Stomach (tissue), 9 donors: Measurements from ENCODE around the gene NHS. TPM values are rescaled to one million over a fixed set of nuclear protein-coding genes. Genes with fewer than 3 reads are reported as not detected.

Experiments
- DNase-seq, 2 donors: peaks; one replicate each; pipeline versions ENCODE4 v3.0.0 to v3.0.0-alpha.2; 2013 to 2019
- H3K27ac ChIP-seq, 5 donors: fragments of 200-600 bp in 4 of 5; sonication (generic) in 4 of 5; one replicate each; pipeline ENCODE4 v1.5.1; 2013 to 2019; ENCODE audit warnings: mild to moderate bottlenecking in 1 of 5, moderate library complexity in 1 of 5
- H3K27me3 ChIP-seq, 3 donors: fragments of 200-600 bp; sonication (generic); one replicate each; pipeline ENCODE4 v1.5.1; 2017 to 2019; ENCODE audit warnings: mixed run types in 1 of 3
- H3K36me3 ChIP-seq, 4 donors: fragments of 200-600 bp; sonication (generic); 1 replicate in 3 of 4; 2 replicates in 1 of 4; pipeline ENCODE4 v1.5.1; 2016 to 2019
- H3K4me1 ChIP-seq, 4 donors: fragments of 200-600 bp; sonication (generic); one replicate each; pipeline ENCODE4 v1.5.1; 2016 to 2019
- H3K4me3 ChIP-seq, 4 donors: fragments of 200-600 bp; sonication (generic) in 3 of 4; one replicate each; pipeline ENCODE4 v1.5.1; 2016 to 2019; ENCODE audit warnings: mild to moderate bottlenecking in 1 of 4
- H3K9me3 ChIP-seq, 4 donors: fragments of 200-600 bp; sonication (generic); one replicate each; pipeline ENCODE4 v1.5.1; 2016 to 2019
- CTCF ChIP-seq, 7 experiments: fragments of 450-650 bp in 4 of 7; fragments of 200-600 bp in 3 of 7; sonication (generic) in 3 of 7; IDR thresholded peaks; one replicate each; pipeline ENCODE4 v1.5.1; 2016 to 2019; ENCODE audit warnings: antibody characterized with exemption in 7 of 7, control low read depth in 2 of 7, mild to moderate bottlenecking in 1 of 7
- EP300 ChIP-seq: sonication (generic); formaldehyde crosslinking; IDR thresholded peaks from one replicate; pipeline ENCODE4 v1.6.1; 2017; ENCODE audit warnings: antibody characterized with exemption
- POLR2A ChIP-seq, 4 donors: fragments of 450-650 bp; IDR thresholded peaks; one replicate each; pipeline ENCODE4 v1.6.1; 2016; ENCODE audit warnings: antibody characterized with exemption in 4 of 4, control low read depth in 2 of 4, mild to moderate bottlenecking in 1 of 4, moderate library complexity in 1 of 4
- POLR2AphosphoS5 ChIP-seq, 3 donors: sonication (generic); formaldehyde crosslinking; IDR thresholded peaks; one replicate each; pipeline ENCODE4 v1.6.1; 2016; ENCODE audit warnings: antibody characterized with exemption in 3 of 3
- WGBS, 5 donors: extraction: QIAGEN DNeasy Blood & Tissue Kit in 3 of 5; methylation state at CpG; one replicate each; pipeline versions ENCODE4 v1.1.5 to v1.1.7; 2013 to 2018; 5-methylcytosine and 5-hydroxymethylcytosine counted together
- intact Hi-C: fragments of 100-400 bp; cut with DNase I; formaldehyde crosslinking; loops from one replicate; pipeline ENCODE4 v1.15.1; 2023; ENCODE audit warnings: low total_unique reads
- polyA plus RNA-seq, 3 donors: library from polyadenylated mRNA; stranded (reverse); fragments of 200-250 nt; gene quantifications; one replicate each; pipeline ENCODE4 v1.2.3, GENCODE V29; 2013
- total RNA-seq, 5 donors: library from RNA; depleted of rRNA; stranded (reverse); fragments of >200 nt; gene quantifications; one replicate each; pipeline versions ENCODE4 v1.1.0 to v1.2.3, GENCODE V29; 2014 to 2016
- donor health status: healthy with polysubstance abuse.
- donor health status: Bipolar disorder and iron deficiency.
- donor health status: healthy.

NHS gene
- total and polyA plus RNA-seq, 8 donors: 1.00 to 7.5 (median 4.3) TPM

DNA sequence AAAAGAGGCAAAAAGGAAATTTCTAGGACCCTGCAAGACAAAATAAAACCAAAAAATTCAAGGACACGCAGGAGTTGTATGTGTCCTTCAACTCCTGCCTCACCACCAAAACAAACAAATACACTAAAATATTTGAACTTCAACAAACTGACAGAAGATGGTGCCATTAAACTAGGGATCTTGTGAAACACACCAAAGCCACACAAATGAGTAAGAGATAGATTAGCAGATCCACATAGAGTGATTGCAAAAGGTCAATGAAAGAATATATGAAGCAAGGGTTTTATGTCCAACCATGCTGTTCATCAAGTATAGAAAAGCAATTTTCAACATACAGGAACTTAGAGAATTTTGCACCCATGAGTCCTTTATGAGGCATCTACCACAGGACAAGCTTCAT is 322.2 kb downstream of the NHS start:
- DNase-seq: peak in 1 of 2 donors; percentile 14
- H3K4me1 ChIP-seq: no peaks in the 10 kb centered on the region
- H3K27ac ChIP-seq: no peak overlapping the region
- H3K36me3 ChIP-seq: no peaks in the 10 kb centered on the region
- no peaks in the 10 kb centered on the region for H3K27me3 ChIP-seq
- WGBS, 5 donors: 54 to 83% (median 63%) methylated on average over 1 of the region's 1 CpG
- H3K4me3 ChIP-seq: no peak overlapping the region
- H3K9me3 ChIP-seq: no peaks in the 10 kb centered on the region
- no peak for TF ChIP-seq EP300
- peak in 1 of 7 experiments; percentile 7 for TF ChIP-seq CTCF (IDR thresholded peaks at IDR 0.05)
- intact Hi-C loops: no loop called here

DNA sequence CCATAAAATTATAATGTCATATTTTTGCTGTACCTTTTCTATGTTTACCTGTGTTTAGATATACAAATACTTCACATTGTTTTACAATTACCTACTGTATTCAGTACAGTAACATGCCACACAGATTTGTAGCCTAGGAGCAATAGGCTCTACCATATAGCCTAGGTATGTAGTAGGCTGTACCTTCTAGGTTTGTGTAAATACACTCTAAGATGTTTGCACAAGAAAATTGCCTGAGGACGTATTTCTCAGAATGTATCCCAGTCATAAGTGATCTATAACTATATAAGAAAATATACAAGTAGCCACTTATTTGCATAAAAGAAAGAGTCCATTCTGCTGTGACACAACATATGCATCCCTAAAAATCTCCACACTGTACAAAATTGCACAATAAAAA is 326.0 kb downstream of the NHS start:
- no peaks in the 10 kb centered on the region for H3K36me3 ChIP-seq
- intact Hi-C loops: no loop called here
- H3K9me3 ChIP-seq: no peaks in the 10 kb centered on the region
- WGBS, 5 donors: 33 to 75% (median 40%) methylated on average over 1 of the region's 1 CpG
- H3K27me3 ChIP-seq: no peaks in the 10 kb centered on the region
- H3K27ac ChIP-seq: no peak overlapping the region
- no peak for TF ChIP-seq POLR2A (IDR thresholded peaks at IDR 0.05)
- no peak for TF ChIP-seq CTCF (IDR thresholded peaks at IDR 0.05)
- TF ChIP-seq POLR2AphosphoS5 (IDR thresholded peaks at IDR 0.05): no peak
- TF ChIP-seq EP300: no peak
- no peak for DNase-seq
- H3K4me3 ChIP-seq: no peak overlapping the region
- no peaks in the 10 kb centered on the region for H3K4me1 ChIP-seq

DNA sequence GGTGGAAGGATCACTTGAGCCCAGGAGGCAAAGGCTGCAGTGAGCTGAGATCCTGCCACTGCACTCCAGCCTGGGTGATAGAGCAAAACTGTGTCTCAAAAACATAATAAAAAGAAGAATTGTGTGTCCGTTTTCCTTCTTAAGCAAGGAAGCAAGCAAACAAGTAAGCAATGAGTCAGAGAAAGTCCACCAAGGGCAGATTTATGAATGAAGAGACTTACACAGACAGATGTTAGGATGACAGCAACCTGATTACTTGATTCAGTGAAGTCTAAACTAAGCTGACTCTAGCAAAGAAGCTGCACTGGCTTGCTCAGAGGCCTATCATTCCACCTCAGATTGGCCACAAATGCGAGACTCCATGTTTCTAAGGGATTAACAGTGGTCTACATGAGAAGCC is 328.2 kb downstream of the NHS start:
- Histone ChIP-seq H3K9me3 (no peaks in the 10 kb centered on the region), H3K27ac (no peak overlapping the region), H3K4me3 (no peak overlapping the region), H3K27me3 (no peaks in the 10 kb centered on the region), H3K4me1 (no peaks in the 10 kb centered on the region), H3K36me3 (no peaks in the 10 kb centered on the region)
- DNase-seq: no peak
- intact Hi-C loops: no loop called here
- 66 to 92% (median 86%) methylated on average over 2 of the region's 2 CpGs for WGBS, 5 donors
- TF ChIP-seq CTCF (IDR thresholded peaks at IDR 0.05) (no peak), POLR2AphosphoS5 (IDR thresholded peaks at IDR 0.05) (no peak), POLR2A (IDR thresholded peaks at IDR 0.05) (no peak), EP300 (no peak)

DNA sequence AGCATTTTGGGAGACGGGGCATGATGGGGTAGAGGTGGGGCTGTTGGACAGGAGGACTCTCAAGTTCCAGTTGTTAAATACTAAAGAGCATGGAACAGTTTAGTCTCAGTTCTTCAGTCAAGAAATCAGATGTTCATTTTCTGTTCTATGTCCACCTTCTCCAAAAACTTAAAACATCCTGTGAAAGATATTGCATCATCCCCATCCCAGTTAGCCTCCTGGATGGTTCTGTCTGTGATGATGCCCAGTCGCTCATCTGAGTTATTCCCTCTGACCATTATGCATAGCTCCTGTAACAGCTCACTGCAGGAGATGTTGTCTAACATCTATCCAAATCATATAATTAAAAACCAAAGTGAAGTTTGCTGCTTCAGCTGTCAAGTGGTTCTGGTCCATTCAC is 330.2 kb downstream of the NHS start:
- WGBS, 5 donors: 72 to 100% (median 95%) methylated on average over 2 of the region's 2 CpGs
- Histone ChIP-seq H3K4me1 (no peaks in the 10 kb centered on the region), H3K27ac (no peak overlapping the region), H3K4me3 (no peak overlapping the region), H3K27me3 (no peaks in the 10 kb centered on the region), H3K9me3 (no peaks in the 10 kb centered on the region), H3K36me3 (no peaks in the 10 kb centered on the region)
- TF ChIP-seq POLR2AphosphoS5 (IDR thresholded peaks at IDR 0.05) (no peak), POLR2A (IDR thresholded peaks at IDR 0.05) (no peak), CTCF (IDR thresholded peaks at IDR 0.05) (no peak), EP300 (no peak)
- DNase-seq: no peak
- intact Hi-C loops: no loop called here
